GM21515 (cell line): ENCODE measurements around the gene GPX2.

Experiments used
- ATAC-seq: cut with Tn5 transposase; IDR thresholded peaks from one replicate; pipeline ENCODE4 v1.9.1; 2021; ENCODE audit not compliant: unreplicated experiment

GPX2 gene

GRCh38 chr14:64940336-64940910 lies 2.1 kb downstream of the GPX2 start:
- ATAC-seq, result no peak

GRCh38 chr14:64939817-64940190 lies 2.7 kb downstream of the GPX2 start:
- no peak for ATAC-seq

GRCh38 chr14:64938972-64939816 lies 3.4 kb downstream of the GPX2 start:
- ATAC-seq, result no peak

GRCh38 chr14:64937821-64938193 lies 4.7 kb downstream of the GPX2 start:
- no peak for ATAC-seq

GRCh38 chr14:64937171-64937820 lies 5.2 kb downstream of the GPX2 start:
- ATAC-seq, result no peak

- no peak for ATAC-seq
Observed at GRCh38 chr14:64935508-64935907, 7.0 kb downstream of the GPX2 start.

GRCh38 chr14:64934338-64934929 lies 8.1 kb downstream of the GPX2 start:
- ATAC-seq, result no peak

- ATAC-seq, result no peak
Observed at GRCh38 chr14:64932231-64932630, 10.3 kb downstream of the GPX2 start.

- no peak for ATAC-seq
Observed at GRCh38 chr14:64931123-64931522, 11.4 kb downstream of the GPX2 start.

GRCh38 chr14:64930085-64930843 lies 12.3 kb downstream of the GPX2 start:
- ATAC-seq, result no peak

GRCh38 chr14:64929014-64929359 lies 13.6 kb downstream of the GPX2 start:
- no peak for ATAC-seq

- peak; percentile 80 for ATAC-seq
Observed at GRCh38 chr14:64928239-64929013, 14.1 kb downstream of the GPX2 start.

GRCh38 chr14:64927031-64927430 lies 15.5 kb downstream of the GPX2 start:
- no peak for ATAC-seq

GRCh38 chr14:64926398-64926995 lies 16.0 kb downstream of the GPX2 start:
- ATAC-seq, result no peak

- no peak for ATAC-seq
Observed at GRCh38 chr14:64923015-64923414, 19.5 kb downstream of the GPX2 start.

GRCh38 chr14:64920465-64920864 lies 22.1 kb downstream of the GPX2 start:
- no peak for ATAC-seq

GRCh38 chr14:64919618-64920017 lies 22.9 kb downstream of the GPX2 start:
- no peak for ATAC-seq

- ATAC-seq, result no peak
Observed at GRCh38 chr14:64919215-64919614, 23.3 kb downstream of the GPX2 start.

- no peak for ATAC-seq
Observed at GRCh38 chr14:64918216-64918615, 24.3 kb downstream of the GPX2 start.

- ATAC-seq, result no peak
Observed at GRCh38 chr14:64915797-64916196, 26.7 kb downstream of the GPX2 start.
